Spinal cord (tissue), 10 donors: ENCODE data around the gene OR51E2. TPM values are rescaled to one million over a fixed set of nuclear protein-coding genes. Genes with fewer than 3 reads are reported as not detected.
A peak's percentile ranks its signal among the peaks of the same experiment; 100 is the strongest.
"Not testable (repeated sequence)": the region's sequence is repeated elsewhere in the genome, so short reads cannot be mapped to it uniquely, and the experiment has no call there.

ENCODE experiments used
- DNase-seq, 6 donors: peaks; one replicate each; pipeline versions ENCODE4 v3.0.0 to v3.0.0-alpha.2; 2013 to 2015; ENCODE audit warnings: low spot score in 6 of 6, low read depth in 4 of 6
- H3K27ac ChIP-seq: one replicate; pipeline ENCODE4 v1.5.1; 2013; ENCODE audit warnings: low read depth, low read length, control low read depth
- H3K27me3 ChIP-seq: one replicate; pipeline ENCODE4 v1.6.1; 2013; ENCODE audit warnings: low read length; ENCODE audit not compliant: control insufficient read depth, insufficient read depth
- H3K36me3 ChIP-seq: one replicate; pipeline ENCODE4 v1.6.1; 2013; ENCODE audit warnings: low read length; ENCODE audit not compliant: control insufficient read depth, insufficient read depth
- H3K4me1 ChIP-seq: one replicate; pipeline ENCODE4 v1.6.1; 2013; ENCODE audit warnings: low read length; ENCODE audit not compliant: control insufficient read depth, insufficient read depth
- H3K4me3 ChIP-seq: one replicate; pipeline ENCODE4 v1.5.1; 2013; ENCODE audit warnings: low read depth, low read length, control low read depth
- H3K9me3 ChIP-seq: one replicate; pipeline ENCODE4 v1.6.1; 2013; ENCODE audit warnings: low read length; ENCODE audit not compliant: control insufficient read depth, insufficient read depth
- WGBS: methylation state at CpG from one replicate; pipeline ENCODE4 v1.1.5; 2013; ENCODE audit warnings: missing lambda C conversion rate; ENCODE audit not compliant: insufficient coverage; 5-methylcytosine and 5-hydroxymethylcytosine counted together
- long read RNA-seq, 4 donors: transcript quantifications; one replicate each; lab custom pipeline, GENCODE V29; 2026
- polyA plus RNA-seq, 2 donors: library from polyadenylated mRNA; unstranded; fragments of 120-200 nt; gene quantifications; one replicate each; pipeline ENCODE4 v1.2.1, GENCODE V29; 2013; ENCODE audit not compliant: insufficient read length in 2 of 2
- total RNA-seq, 2 donors: library from RNA; depleted of rRNA in 1 of 2; stranded (reverse); fragments of 120-200 nt in 1 of 2; fragments of >200 nt in 1 of 2; gene quantifications; one replicate each; pipeline versions ENCODE4 v1.2.3 to v1.2.4, GENCODE V29; 2013 to 2014
- donor health status: healthy.

Gene OR51E2, protein sequence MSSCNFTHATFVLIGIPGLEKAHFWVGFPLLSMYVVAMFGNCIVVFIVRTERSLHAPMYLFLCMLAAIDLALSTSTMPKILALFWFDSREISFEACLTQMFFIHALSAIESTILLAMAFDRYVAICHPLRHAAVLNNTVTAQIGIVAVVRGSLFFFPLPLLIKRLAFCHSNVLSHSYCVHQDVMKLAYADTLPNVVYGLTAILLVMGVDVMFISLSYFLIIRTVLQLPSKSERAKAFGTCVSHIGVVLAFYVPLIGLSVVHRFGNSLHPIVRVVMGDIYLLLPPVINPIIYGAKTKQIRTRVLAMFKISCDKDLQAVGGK
- total RNA-seq: under 1 TPM; 0.39 to 0.40 TPM
- under 1 TPM; 0.26 to 0.35 TPM for polyA plus RNA-seq
- long read RNA-seq, donor 1: 0 reads
- long read RNA-seq, donor 2: 0 reads
- long read RNA-seq, donor 3: 0 reads
- long read RNA-seq, donor 4: 0 reads

DNA sequence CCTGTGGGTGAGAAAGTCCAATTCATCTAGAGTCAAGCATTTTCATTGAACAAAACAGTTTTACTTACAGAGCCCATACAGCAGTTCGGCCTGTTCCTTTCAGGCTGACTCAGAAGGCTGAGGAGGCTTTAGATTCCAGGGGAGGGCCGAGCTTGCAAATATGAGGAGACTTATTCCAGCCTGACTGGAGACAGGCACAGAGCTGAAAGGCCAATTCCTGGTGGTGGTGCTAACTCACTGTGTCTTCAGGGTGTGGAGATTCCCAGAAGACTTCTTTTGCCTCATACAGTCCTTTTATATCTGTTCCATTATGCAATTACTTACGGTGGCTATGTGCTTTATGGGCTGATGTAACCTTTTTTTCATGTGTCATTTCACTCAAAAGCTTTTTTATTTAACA is at the start of gene OR51E2:
TSS of gene OR51E2 (minus strand) at position 269 of the 400 bp plus-strand sequence. CDS start 15,142 bp downstream, outside the sequence.
- Histone ChIP-seq H3K27ac (no peak within 1 kb of the TSS), H3K36me3 (no peaks in the 10 kb centered on the region), H3K27me3 (no peaks in the 10 kb centered on the region), H3K4me1 (no peaks in the 10 kb centered on the region), H3K9me3 (no peaks in the 10 kb centered on the region), H3K4me3 (no peak within 1 kb of the TSS)
- peak in 1 of 6 donors; percentile 50 for DNase-seq
- WGBS: 34% methylated on average over 2 of the region's 3 CpGs

DNA sequence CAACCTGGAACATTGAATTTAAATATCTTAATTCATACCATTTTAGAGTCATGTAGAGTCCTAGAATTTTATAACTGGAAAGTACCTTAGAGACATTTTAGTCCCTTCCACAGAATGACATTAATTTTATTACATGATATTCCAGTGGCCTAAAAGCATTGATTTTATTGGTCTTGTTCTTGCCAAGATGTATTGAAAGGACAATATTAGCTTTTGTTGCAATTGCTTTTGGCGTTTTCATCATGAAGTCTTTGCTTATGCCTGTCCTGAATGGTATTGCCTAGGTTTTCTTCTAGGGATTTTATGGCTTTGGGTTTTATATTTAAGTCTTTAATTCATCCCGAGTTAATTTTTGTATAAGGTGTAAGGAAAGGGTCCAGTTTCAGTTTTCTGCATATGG is 43.1 kb upstream of the OR51E2 start:
- Histone ChIP-seq H3K27ac (no peak overlapping the region), H3K36me3 (no peaks in the 10 kb centered on the region), H3K4me3 (no peak overlapping the region), H3K27me3 (no peaks in the 10 kb centered on the region), H3K4me1 (no peaks in the 10 kb centered on the region), H3K9me3 (no peaks in the 10 kb centered on the region)
- WGBS: no CpG with 5 or more reads among the region's 2 CpGs
- DNase-seq: no peak

DNA sequence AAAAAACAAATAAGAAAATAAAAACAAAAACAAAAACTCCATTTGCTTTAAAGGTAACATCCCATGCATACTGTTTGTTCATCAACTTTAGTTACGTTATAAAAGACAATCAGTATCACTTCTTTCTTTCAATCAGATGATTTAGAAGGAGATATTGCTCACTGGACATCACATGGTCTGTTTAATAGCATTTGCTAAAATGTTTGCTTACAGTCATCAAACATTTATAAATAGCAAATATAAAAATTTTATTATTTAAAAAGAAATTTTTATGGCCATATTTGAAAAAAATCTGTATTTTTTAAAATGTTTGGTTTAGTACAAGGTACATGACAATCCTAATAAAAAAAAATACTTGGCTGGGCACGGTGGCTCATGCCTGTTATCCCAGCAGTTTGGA is 29.5 kb upstream of the OR51E2 start:
- no CpG with 5 or more reads among the region's 2 CpGs for WGBS
- H3K9me3 ChIP-seq: no peaks in the 10 kb centered on the region
- H3K4me1 ChIP-seq: no peaks in the 10 kb centered on the region
- no peak overlapping the region for H3K4me3 ChIP-seq
- DNase-seq: no peak
- H3K27ac ChIP-seq: no peak overlapping the region
- H3K36me3 ChIP-seq: no peaks in the 10 kb centered on the region
- no peaks in the 10 kb centered on the region for H3K27me3 ChIP-seq

DNA sequence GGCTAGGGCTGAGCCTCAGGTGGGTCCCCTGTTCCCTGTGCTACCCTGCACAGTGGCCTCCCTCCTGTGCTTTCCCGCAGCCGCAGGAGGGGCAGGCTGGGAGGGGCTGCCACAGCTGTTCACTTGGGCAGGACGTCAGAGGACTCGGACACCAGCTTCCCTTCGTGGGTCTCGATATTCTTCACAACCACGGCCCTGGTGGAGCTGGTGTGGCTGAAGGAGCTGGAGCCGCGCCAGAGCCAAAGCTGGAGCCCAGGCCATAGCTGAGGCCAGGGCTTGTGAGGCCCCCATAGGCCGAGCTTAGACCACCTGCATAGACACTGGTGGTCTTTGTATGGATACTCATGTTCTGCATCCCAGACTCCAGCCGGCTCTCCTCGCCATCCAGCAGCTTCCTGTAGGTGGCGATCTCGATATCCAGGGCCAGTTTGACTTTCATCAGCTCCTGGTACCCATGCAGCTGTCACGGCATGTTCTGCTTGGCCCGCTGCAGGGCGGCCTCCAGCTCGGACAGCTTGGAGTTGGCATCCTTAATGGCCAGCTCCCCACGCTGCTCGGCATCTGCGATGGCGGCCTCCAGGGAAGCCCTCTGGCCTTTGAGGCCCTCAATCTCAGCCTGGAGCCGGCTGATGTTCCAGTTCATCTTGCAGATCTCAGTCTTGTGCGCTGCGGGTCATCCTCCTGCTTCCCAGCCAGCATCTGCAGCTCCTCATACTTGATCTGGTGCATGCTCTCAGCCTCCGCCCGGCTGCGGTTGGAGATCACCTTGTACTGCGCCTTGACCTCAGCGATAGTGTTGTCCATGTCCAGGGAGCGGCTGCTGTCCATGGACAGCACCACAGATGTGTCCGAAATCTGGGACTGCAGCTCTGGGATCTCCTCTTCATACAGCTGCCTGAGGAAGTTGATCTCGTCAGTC is 25.2 kb upstream of the OR51E2 start:
- not testable (repeated sequence) for H3K9me3 ChIP-seq, H3K27me3 ChIP-seq, H3K27ac ChIP-seq, H3K36me3 ChIP-seq, DNase-seq, H3K4me3 ChIP-seq, H3K4me1 ChIP-seq
- WGBS: 92% methylated on average over 33 of the region's 33 CpGs

DNA sequence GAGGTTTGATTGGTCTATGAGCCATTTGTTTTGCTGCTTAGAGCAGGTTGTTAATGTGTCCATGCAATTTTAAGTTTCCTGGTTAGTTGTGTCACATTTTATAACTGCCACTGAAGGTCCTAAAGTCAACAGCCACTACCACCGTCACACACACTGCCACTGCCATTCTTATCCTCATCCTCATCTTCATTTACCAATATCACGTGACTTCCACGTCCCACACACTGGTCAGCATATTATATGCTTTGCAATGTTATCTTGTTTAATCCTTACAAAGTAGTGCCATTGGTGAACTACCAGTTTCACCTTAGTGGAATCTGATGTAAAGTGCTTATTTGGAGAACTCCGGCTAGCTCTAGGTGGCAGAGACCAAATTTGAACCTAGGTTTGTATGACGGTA is 16.6 kb upstream of the OR51E2 start:
- no peaks in the 10 kb centered on the region for H3K9me3 ChIP-seq
- no peak overlapping the region for H3K27ac ChIP-seq
- no peaks in the 10 kb centered on the region for H3K27me3 ChIP-seq
- H3K36me3 ChIP-seq: no peaks in the 10 kb centered on the region
- no peaks in the 10 kb centered on the region for H3K4me1 ChIP-seq
- no peak for DNase-seq
- WGBS: 86% methylated on average over 1 of the region's 5 CpGs
- no peak overlapping the region for H3K4me3 ChIP-seq

DNA sequence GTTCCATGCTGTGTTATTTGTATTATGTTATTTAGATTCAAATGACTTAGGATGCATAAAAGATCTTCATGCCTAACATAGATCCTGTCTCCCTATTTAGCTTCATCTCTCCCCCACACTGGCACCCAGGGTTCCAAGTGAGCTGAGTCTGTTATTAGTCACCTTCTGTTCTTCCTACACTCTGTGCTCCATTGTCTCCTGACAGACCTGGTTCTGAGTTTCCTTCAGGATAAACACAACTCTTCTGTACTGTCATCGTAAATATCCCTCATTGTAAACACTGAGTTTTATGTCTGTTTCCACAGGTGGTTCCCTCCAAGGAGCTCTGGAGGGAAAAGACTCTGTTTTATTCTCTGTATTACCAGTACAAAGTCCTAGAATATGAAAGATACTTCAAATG is 15.6 kb upstream of the OR51E2 start:
- DNase-seq: no peak
- no peaks in the 10 kb centered on the region for H3K27me3 ChIP-seq
- no CpG with 5 or more reads among the region's 1 CpG for whole genome bisulfite sequencing

DNA sequence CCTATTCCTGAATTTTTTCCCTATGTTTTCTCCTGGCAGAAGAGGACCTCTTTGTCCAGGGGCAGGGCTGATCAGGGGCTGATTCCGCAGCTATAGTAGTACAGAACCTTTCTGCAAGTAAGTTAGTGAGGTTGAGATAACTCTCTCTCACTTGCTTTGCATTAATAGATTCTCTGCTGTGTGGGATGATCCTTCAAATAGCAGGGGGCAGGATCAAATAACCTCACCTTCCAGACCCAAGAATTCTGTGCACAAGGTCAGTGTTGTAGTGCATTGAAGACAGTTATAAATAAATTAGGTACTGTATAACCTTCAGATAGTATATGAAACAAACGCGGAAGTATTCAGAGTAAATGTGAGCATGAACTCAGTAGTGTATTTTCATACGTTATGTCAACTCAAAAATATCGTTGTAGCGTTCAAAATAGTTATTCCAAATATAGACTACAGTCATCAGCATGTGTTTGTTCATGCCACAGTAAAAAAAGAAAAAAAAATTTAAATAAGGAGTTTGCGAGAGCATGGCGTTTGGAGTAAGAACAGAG is 7.2 kb upstream of the OR51E2 start:
- Histone ChIP-seq H3K9me3 (no peaks in the 10 kb centered on the region), H3K4me3 (no peak overlapping the region), H3K36me3 (no peaks in the 10 kb centered on the region), H3K27me3 (no peaks in the 10 kb centered on the region), H3K27ac (no peak overlapping the region), H3K4me1 (no peaks in the 10 kb centered on the region)
- WGBS: no CpG with 5 or more reads among the region's 8 CpGs
- DNase-seq: no peak

More for the DNA sequence above, 15.6 kb upstream of the OR51E2 start:
- Histone ChIP-seq H3K27ac (no peak overlapping the region), H3K4me1 (no peaks in the 10 kb centered on the region), H3K4me3 (no peak overlapping the region), H3K36me3 (no peaks in the 10 kb centered on the region), H3K9me3 (no peaks in the 10 kb centered on the region)

DNA sequence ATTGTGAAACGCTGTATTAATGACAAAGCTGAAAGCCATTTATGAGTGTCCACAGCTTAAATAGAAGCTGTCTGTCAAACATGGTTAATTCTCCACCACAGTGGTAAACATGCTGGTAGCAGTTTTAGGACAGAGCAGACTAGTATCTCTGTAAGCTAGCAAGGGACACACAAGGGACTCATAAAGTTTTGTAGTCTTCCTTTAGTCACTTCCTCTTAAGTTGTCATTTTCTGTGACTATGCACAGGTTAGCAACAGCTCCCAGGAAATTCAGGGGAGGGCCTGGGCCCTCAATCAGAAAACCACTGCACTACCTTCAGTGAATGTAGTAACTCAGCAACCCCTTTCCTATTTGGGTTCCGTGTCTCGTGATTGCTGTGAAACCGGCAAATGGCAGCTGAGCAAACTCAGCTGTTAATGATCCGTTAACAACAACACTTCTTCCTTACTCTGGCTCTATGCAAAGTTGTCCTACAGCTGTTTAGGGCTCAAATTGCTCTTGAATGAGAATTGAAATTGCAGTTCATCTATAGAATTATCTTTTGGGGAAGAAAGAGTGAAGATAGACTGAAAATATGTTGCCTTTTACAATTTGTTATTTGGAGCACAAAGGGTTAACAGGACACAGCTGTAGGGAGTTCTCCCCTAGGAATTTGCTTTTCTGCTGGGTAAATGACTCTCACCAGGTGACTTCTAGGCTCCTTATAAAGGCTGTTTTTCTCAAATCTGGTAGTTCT is 6.6 kb upstream of the OR51E2 start, which contains the start of gene MMP26:
TSS of gene MMP26 (plus strand) at position 731 of the 736 bp plus-strand sequence.
- Histone ChIP-seq H3K9me3 (no peaks in the 10 kb centered on the region), H3K4me3 (no peak within 1 kb of the TSS), H3K4me1 (no peaks in the 10 kb centered on the region), H3K27ac (no peak within 1 kb of the TSS), H3K27me3 (no peaks in the 10 kb centered on the region), H3K36me3 (no peaks in the 10 kb centered on the region)
- DNase-seq: peak in 1 of 6 donors; percentile 66
- WGBS: 27% methylated on average over 3 of the region's 5 CpGs

DNA sequence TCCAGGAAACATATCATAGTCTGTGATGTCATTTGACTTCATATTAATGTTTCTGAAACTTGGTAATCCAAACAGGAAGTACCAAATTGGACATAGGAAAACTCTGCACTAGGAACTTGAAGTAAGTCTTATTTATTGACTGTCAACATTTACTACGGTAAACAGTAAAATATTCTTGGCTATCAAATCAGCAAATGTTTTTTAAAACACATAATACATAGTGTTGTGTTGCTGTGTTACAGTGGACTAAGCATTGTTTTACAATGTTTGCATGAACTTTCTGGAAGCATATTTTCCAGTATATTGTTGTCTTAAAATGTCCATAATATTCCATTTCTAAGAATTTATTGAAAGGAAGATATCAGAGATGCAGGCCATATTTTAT is 2.8 kb upstream of the OR51E2 start:
- no CpG with 5 or more reads among the region's 1 CpG for WGBS
- no peak for DNase-seq
- H3K36me3 ChIP-seq: no peaks in the 10 kb centered on the region
- H3K27ac ChIP-seq: no peak overlapping the region
- no peaks in the 10 kb centered on the region for H3K9me3 ChIP-seq
- no peaks in the 10 kb centered on the region for H3K27me3 ChIP-seq
- H3K4me1 ChIP-seq: no peaks in the 10 kb centered on the region
- H3K4me3 ChIP-seq: no peak overlapping the region
